Stimulated activated naive CD8-positive, alpha-beta T cell treated with anti-CD3 and anti-CD28 coated beads, Interleukin-15, Interleukin-2, amounts not matched to agents 100 U/mL and 50 U/mL, for 24 hours (primary cell): Measurements from ENCODE around the gene DYRK1B.
A peak's percentile ranks its signal among the peaks of the same experiment; 100 is the strongest.
"Not testable (repeated sequence)": the region's sequence is repeated elsewhere in the genome, so short reads cannot be mapped to it uniquely, and the experiment has no call there.

Experiments used
- ATAC-seq: fragments of 150-1000 bp; cut with Tn5 transposase; one replicate; pipeline ENCODE4 v1.10.0; 2021
- DNase-seq: peaks from one replicate; pipeline ENCODE4 v3.0.0; 2021

The DYRK1B gene

DNA sequence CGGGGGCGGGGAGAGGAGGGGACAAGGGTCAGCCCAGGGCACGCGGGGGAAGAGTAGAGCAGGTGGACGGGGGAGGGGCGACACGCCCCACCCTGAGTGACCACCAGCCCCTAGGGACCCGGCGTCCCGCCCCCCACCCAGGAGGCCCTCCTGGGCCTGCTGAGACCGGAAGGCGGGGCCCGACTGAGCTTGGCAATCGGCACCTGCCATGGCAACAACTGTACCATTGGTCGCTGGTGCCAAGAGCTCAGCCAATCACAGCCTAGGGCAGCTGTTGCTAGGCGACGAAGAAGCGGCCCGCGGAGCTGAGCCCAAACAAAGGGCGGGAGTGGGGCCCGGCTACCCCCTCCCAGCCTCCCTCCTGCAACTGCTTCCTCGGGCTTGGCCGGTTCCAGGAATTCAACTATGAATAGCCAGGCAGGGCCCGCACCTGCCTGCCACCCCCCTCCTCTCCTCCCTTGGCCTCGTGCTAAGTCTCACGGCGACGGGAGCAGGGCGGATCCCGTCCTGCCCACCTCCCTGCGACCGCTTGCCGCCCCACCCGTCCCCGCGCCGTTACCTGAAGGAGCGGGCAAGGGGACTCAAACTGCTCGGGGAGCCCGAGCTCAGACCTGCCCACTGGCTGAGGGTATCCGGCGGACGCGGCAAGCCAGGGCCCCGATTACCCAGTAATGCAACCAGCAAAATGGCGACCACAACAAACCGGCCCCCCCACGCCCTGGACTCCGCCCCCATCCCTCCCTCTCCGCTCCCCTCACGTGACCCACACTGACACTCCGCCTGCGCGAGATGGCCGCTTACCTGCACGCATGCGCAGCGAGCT, at the start of gene DYRK1B:
TSS of gene DYRK1B (minus strand) at position 699 of the 823 bp plus-strand sequence. CDS start 2,295 bp downstream, outside the sequence.
- DNase-seq (peak; percentile 96), ATAC-seq (peak; percentile 92)

GRCh38 chr19:39882645-39883044, 48.7 kb upstream of the DYRK1B start:
- not testable (repeated sequence) for ATAC-seq, DNase-seq

GRCh38 chr19:39881495-39882110, 47.6 kb upstream of the DYRK1B start:
- DNase-seq, result peak; percentile 39
- peak; percentile 73 for ATAC-seq

DNA sequence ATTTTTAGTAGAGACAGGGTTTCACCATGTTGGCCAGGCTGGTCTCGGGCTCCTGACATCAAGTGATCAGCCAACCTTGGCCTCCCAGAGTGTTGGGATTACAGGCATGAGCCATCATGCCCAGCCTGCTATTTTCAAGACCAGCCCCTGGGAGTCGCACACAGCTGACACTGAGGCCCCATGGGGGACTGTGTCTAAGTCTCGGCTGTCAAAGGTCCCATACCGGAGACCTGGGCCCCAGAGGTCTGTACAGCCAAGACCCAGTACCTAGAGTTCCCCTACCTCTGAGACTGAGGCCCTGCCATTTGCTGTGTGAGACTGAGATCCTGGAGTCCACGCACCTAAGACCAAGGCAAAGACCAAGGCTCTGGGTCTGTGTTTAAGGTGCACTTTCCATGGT, 46.3 kb upstream of the DYRK1B start:
- not testable (repeated sequence) for ATAC-seq, DNase-seq

DNA sequence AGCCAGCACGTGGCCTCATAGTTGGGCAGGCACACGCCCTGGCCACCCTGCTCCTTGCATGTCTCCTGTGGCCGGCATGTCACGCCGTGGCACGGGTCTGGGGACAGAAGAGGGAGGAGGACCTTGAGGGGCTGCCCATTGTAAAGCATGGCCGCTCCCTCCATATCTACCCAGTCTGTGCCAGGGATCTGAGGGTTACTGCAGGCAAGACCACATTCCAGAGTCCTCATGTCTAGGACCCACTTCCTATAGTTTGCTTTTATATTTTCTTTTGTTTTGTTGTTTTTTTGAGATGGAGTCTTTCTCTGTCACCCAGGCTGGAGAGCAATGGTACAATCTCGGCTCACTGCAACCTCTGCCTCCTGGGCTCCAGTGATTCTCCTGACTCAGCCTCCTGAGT, 45.8 kb upstream of the DYRK1B start:
- not testable (repeated sequence) for DNase-seq, ATAC-seq

DNA sequence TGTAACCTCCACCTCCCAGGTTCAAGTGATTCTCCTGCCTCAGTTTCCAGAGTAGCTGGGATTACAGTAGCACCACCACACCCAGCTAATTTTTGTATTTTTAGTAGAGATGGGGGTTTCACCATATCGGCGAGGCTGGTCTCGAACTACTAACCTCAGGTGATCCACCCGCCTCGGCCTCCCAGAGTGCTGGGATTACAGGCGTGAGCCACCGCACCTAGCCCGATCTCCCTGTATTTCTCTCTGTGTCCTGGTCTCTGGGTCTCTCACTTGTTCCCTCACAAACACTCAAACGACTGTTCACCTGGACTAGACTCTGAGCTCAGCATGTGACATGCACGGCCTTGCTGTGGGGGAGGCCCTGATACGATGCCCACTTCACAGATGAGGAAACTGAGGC, 44.9 kb upstream of the DYRK1B start:
- DNase-seq, result not testable (repeated sequence)

GRCh38 chr19:39878398-39878797, 44.4 kb upstream of the DYRK1B start:
- ATAC-seq (no peak), DNase-seq (no peak)

More for the DNA sequence above, 44.9 kb upstream of the DYRK1B start:
- not testable (repeated sequence) for ATAC-seq

GRCh38 chr19:39877982-39878381, 44.0 kb upstream of the DYRK1B start:
- DNase-seq, ATAC-seq: not testable (repeated sequence)

DNA sequence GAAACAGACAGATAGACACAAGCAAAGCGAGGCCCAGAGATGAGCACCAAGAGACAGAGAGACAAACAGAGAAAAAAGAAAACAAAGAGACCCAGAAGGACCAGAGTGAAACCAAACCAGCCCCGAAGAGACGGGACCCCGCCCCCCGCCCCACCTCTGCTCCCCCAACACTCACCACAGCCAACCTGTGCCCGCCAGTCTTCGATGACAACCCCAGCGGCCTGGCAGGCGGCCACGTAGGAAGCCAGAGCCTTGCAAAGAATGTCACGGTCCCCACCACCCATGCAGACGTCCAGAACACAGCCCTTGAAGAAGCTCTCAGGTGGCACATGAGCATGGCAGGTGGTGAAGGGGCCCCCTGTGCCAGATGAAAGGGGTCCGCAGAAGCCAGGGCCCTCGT, 43.5 kb upstream of the DYRK1B start:
- not testable (repeated sequence) for ATAC-seq, DNase-seq

DNA sequence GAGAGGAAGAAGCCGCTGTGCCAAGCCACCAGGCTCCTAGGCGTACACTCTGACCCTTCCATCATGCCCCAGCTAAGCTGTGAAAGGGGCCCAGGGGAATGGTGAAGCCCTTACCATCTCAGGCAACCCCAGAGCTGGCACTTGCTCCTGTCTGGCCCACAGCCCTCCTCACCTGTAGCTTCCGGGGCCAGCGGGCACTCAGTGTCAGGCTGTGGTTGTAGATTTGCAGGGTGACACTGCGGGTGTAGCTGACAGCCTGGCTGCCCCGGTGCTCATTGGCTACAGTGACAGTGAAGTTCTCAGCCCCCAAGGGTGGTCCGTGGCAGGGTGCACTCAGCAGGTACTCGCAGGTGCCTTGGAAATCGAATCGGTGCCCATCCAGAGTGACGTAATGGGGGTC, 42.5 kb upstream of the DYRK1B start:
- not testable (repeated sequence) for DNase-seq, ATAC-seq

GRCh38 chr19:39875401-39875864, 41.5 kb upstream of the DYRK1B start:
- DNase-seq, ATAC-seq: not testable (repeated sequence)

GRCh38 chr19:39874404-39874803, 40.4 kb upstream of the DYRK1B start:
- DNase-seq (no peak), ATAC-seq (no peak)

DNA sequence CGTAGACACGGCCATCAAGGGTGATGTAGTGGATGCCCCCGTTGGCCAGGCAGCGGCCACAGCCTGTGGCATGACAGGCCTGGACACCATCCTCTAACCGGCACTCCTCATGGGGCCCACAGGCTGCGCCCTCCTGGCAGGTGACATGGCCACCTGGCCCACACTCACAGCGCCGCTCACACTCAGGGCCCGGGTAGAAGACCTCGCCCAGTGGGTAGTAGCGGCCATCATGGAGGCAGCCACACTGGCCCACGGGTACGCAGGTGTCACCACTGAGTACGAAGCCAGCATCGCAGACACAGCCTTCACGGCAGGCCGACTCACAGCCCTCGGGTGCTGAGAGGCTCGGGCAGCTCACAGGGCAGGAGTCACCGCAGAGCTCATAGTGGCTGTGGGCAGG, 39.4 kb upstream of the DYRK1B start:
- no peak for DNase-seq
- no peak for ATAC-seq

- no peak for DNase-seq
- ATAC-seq, result no peak
These were observed 38.2 kb upstream of the DYRK1B start for GRCh38 chr19:39871886-39872866.

DNA sequence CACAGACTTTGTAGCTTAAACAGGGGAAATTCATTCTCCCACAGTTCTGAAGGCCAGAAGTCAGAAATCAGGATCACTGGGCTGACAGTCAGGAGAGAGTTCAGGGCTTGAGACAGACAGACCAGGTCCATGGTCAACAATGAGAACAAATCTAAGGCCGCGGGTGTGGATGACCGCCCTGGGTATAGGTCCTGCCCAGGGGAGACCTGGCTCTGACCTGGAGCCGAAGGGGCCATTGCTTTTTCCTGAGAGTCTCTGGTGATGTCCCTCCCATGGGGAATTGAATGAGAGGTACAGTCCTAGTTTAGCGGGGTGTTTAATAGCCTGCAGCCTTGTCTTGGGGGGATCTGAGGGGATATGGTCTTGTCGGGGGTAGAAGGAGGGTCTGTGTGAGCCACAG, 37.4 kb upstream of the DYRK1B start:
- no peak for ATAC-seq
- no peak for DNase-seq

- ATAC-seq (no peak), DNase-seq (no peak)
These were observed 36.4 kb upstream of the DYRK1B start for GRCh38 chr19:39870171-39870971.

DNA sequence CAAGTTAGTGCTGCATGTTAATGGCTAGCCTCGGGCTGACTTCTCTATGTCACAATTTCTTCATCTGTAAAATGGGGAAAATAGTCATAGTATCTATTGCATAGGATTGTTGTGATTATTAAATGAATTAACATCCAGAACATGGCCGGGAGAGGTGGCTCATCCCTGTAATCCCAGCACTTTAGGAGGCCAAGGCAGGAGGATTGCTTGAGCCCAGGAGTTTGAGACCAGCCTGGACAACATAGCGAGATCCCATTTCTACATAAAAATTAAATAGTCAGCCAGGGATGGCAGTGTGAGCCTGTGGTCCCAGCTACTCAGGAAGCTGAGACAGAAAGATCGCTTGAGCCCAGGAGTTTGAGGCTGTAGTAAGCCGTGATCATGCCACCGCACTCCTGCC, 34.0 kb upstream of the DYRK1B start:
- DNase-seq, result no peak
- ATAC-seq, result no peak

DNA sequence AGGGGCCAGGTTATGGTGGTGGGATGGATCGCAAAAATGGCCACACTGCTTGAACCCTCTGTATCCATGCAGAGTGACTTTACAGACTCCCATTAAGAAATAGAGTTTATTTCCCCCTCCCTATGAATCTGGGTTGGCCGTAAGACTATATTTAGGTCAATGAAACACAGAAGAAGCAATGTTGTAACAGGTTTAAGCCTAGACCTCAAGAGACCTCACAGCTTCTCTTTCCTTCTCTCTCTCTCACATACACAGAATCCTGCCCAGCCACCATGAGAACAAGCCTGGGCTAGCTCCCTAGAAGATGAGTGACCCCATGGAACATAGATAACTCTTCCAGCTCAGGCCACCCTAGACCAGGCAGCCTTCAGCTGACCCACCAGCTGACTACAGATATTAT, 33.2 kb upstream of the DYRK1B start:
- DNase-seq (no peak), ATAC-seq (no peak)

DNA sequence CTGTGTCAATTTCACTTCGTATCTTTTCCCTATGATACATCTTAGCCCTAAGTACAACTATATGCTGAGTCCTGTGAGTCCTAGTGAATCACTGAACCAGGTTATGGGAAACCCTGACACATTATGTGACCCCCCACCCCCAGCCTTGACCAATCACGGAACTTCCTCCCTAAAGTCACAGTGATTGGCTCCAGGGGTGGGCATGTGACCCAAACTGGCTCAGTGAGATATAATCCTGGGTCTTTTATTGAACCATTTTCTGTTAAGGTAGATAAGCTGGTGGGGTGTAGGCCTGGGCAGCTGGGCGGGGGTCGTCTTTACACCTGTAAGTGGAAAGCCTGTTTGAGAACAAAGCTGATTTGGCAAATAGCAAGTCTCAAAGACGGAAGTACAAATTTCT, 32.0 kb upstream of the DYRK1B start:
- ATAC-seq (peak; percentile 40), DNase-seq (no peak)

DNA sequence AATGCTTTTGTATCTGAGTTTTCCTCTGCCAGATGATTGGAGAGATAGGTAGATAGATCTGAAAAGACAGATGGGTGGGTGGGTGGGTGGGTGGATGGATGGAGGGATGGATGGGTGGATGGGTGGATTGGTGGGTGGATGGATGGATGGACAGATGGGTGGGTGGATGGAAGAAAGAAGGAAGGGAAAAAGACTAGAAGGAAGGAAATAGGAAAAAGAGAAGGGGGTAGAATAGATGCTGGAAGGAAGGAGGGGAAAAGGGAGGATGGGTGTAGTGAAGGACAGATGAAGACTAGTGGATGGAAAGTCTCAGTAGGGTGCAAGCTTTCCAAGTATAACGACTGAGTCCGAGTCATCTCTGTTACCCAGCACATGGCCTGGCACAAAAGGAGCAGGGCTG, 31.2 kb upstream of the DYRK1B start:
- ATAC-seq (no peak), DNase-seq (no peak)

DNA sequence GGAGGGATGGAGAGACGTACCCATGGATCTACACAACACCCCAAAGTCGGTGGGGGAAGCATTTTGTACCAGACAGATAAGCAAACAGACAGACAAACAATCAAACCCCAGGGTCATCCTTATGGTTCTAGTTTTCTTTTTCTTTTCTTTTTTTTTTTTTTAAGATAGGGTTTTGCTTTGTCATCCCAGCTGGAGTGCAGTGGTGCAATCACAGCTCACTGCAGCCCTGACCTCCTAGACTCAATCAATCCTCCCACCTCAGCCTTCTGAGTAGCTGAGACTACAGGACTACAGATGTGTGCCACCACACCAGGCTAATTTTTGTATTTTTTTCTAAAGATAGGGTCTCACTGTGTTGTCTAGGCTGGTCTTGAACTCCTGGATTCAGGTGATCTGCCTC, 30.2 kb upstream of the DYRK1B start:
- no peak for DNase-seq
- ATAC-seq, result no peak
